Bronchial epithelial cell (primary cell): ENCODE results near the gene GPAM. TPM values are rescaled to one million over a fixed set of nuclear protein-coding genes. Genes with fewer than 3 reads are reported as not detected.

Experiments
- DNase-seq: peaks from one replicate; pipeline ENCODE4 v3.0.0-alpha.2; 2010; ENCODE audit warnings: low read depth
- FAIRE-seq: peaks from 2 replicates; lab custom pipeline; 2011; peaks lifted over from hg19 to GRCh38; lab: Jason Lieb, UNC
- H3K27me3 ChIP-seq: 2 replicates; pipeline ENCODE4 v1.5.1; 2011; ENCODE audit warnings: low read length; ENCODE audit not compliant: control insufficient read depth, insufficient read depth
- H3K36me3 ChIP-seq: 2 replicates; pipeline ENCODE4 v1.5.1; 2011; ENCODE audit warnings: low read length; ENCODE audit not compliant: control insufficient read depth, insufficient read depth
- H3K4me3 ChIP-seq: 2 replicates; pipeline ENCODE4 v1.5.1; 2011; ENCODE audit warnings: mild to moderate bottlenecking, low read depth, low read length, control low read depth
- total RNA-seq: library from RNA; depleted of rRNA; stranded (reverse); fragments of >200 nt; gene quantifications from 2 replicates; pipeline ENCODE4 v1.2.1, GENCODE V29; 2014
- TF ChIP-seq, protein P1 (sequence below): IDR thresholded peaks from 2 replicates; pipeline ENCODE4 v1.5.1; 2011; ENCODE audit warnings: mild to moderate bottlenecking, moderate library complexity, low read length, control low read depth, inconsistent platforms; ENCODE audit not compliant: insufficient read depth, severe bottlenecking

The GPAM gene
- total RNA-seq, 1 donor from 2014 or later, result 9.2 TPM

DNA sequence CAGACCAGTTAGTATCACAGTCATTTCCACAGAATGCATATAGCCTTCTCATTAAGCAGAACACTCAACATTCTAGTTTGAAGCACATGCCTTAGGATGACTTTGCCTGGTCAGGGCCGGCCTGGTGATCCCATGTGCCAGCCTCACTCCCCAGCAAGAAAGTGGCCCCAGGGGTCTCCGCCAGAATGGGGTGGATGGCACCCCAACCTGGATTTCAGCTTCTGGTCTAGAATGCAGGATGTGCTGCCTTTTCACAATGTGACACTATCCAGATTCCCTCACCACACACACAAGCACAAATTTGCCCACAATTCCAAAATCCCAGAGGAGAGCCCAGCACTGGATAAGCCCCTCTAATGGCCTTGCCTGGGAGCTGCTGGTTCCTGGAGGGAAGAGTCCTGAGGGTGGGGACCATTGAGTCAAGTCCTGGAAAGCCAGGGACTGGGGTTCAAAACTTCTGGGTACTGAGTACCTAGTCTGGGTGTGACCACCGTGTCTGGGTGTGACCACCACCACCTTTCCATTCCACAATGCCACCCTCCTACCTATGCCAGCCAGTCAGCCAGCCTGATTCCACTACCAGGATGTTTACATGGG, 41.5 kb upstream of the GPAM start:
- no peak for DNase-seq
- FAIRE-seq, result no peak
- TF ChIP-seq, protein P1, sequence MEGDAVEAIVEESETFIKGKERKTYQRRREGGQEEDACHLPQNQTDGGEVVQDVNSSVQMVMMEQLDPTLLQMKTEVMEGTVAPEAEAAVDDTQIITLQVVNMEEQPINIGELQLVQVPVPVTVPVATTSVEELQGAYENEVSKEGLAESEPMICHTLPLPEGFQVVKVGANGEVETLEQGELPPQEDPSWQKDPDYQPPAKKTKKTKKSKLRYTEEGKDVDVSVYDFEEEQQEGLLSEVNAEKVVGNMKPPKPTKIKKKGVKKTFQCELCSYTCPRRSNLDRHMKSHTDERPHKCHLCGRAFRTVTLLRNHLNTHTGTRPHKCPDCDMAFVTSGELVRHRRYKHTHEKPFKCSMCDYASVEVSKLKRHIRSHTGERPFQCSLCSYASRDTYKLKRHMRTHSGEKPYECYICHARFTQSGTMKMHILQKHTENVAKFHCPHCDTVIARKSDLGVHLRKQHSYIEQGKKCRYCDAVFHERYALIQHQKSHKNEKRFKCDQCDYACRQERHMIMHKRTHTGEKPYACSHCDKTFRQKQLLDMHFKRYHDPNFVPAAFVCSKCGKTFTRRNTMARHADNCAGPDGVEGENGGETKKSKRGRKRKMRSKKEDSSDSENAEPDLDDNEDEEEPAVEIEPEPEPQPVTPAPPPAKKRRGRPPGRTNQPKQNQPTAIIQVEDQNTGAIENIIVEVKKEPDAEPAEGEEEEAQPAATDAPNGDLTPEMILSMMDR, result no peak
- Histone ChIP-seq H3K27me3 (no peaks in the 10 kb centered on the region), H3K36me3 (no peaks in the 10 kb centered on the region), H3K4me3 (no peak overlapping the region)

DNA sequence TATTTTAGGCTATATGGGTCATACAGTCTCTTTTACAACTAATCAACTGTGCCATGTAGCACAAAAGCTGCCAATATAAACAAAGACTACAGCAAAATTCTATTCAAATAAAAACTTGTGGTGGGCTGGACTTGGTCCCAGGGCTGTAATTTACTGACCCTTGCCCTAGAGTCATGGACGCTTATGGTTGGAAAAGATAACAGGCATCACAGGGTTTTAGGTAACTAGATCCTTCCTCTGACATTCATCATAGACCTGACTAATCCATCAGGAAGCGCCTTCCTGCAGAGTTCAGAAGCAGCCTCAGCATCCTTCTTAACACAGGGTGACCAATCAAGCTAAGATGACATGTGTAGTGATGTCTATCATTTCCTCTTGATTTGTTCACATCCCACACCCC, 40.2 kb upstream of the GPAM start:
- peak; percentile 19 for DNase-seq
- no peak overlapping the region for H3K4me3 ChIP-seq
- FAIRE-seq, result no peak
- no peaks in the 10 kb centered on the region for H3K27me3 ChIP-seq
- H3K36me3 ChIP-seq, result no peaks in the 10 kb centered on the region
- TF ChIP-seq, protein P1, result no peak

DNA sequence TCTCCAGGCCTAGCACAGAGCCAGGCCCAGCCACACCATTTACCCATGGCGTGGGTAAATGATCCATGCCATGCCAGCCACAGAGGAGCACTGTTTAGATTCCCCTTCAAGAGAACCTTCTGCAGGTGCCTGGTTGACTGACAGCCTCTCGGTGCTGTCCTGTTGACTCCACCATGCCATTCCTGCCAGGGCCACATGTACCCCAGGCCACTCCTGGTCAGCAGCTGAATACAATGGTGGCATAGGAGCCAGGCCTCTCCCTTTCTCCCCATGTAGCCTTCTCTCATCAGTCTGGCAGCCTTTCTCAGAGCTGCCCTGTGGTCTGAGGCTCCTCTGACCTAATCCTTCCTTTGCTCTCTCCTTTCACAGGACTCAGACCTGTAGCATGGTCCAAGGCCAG, 39.2 kb upstream of the GPAM start:
- no peak for DNase-seq
- TF ChIP-seq, protein P1, result no peak
- FAIRE-seq, result no peak
- no peak overlapping the region for H3K4me3 ChIP-seq
- no peaks in the 10 kb centered on the region for H3K27me3 ChIP-seq
- H3K36me3 ChIP-seq, result no peaks in the 10 kb centered on the region

DNA sequence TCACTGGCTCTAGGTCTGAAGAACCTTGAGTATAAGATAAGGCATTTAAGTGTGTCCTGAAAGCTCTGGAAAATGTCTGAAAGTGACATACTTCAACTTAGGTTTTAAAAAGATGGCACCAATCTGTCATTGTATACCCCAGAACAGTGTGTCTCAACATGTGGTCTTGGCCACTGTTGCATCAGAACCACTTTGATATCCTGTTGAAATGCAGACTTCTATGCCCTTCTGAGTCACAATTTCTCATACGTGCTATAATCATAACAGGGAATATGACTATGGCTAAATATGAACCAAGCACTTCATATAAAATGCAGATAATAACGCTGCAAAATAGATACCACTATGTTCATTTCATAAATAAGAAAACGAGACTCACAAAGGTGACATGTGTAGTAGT, 38.0 kb upstream of the GPAM start:
- TF ChIP-seq, protein P1, result no peak
- Histone ChIP-seq H3K27me3 (no peaks in the 10 kb centered on the region), H3K36me3 (no peaks in the 10 kb centered on the region), H3K4me3 (no peak overlapping the region)
- no peak for FAIRE-seq
- peak; percentile 63 for DNase-seq

DNA sequence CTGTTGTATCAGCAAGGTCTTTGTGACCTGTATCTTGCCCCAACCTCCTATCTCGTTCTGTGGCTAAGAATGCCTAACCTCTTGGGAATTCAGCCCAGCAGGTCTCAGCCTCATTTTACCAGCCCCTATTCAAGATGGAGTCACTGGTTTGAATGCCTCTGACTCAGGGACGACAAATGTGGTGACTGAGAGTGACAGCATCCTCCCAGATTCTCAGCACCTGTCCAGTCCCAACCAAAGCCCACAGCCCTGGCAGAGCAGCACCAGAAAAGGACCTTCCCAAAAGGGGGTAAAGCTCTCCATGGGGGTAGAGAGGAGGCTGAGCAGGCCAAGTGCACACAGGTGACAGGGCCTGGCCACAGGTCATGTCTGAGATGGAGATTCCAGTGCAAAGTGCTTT, 35.4 kb upstream of the GPAM start:
- TF ChIP-seq, protein P1, result no peak
- H3K36me3 ChIP-seq, result no peaks in the 10 kb centered on the region
- FAIRE-seq (no peak), DNase-seq (peak; percentile 12)
- H3K4me3 ChIP-seq, result no peak overlapping the region
- no peaks in the 10 kb centered on the region for H3K27me3 ChIP-seq

DNA sequence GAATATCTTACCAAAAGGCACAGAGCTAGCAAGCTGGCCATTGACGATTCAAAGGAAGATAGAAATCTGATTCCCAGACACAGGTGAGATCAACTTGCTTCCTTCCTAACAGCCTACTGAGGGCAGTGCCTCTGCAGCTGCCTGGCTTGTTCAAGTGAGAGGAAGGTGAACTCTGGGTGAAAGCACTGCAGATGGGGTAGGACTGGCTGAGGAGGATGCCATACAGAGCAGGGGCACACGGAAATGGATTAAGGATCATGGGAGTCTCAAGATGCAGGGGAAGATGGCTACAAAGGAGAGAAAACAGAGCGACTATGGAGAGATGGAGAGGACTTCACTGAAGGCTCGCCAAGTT, 34.4 kb upstream of the GPAM start:
- FAIRE-seq, result no peak
- H3K27me3 ChIP-seq, result no peaks in the 10 kb centered on the region
- H3K36me3 ChIP-seq, result no peaks in the 10 kb centered on the region
- TF ChIP-seq, protein P1, result no peak
- DNase-seq, result no peak
- H3K4me3 ChIP-seq, result no peak overlapping the region
